Tibial artery (tissue), 4 donors: ENCODE results near the gene SDK1.

ENCODE experiments used
- DNase-seq, 2 donors: peaks; one replicate each; pipeline ENCODE4 v3.0.0-alpha.2; 2019
- H3K27ac ChIP-seq, 2 donors: fragments of 200-600 bp; sonication (generic) in 1 of 2; 1 replicate in 1 of 2; 2 replicates in 1 of 2; pipeline ENCODE4 v1.5.1; 2018 to 2019; ENCODE audit warnings: mild to moderate bottlenecking in 1 of 2
- H3K27me3 ChIP-seq, 2 donors: fragments of 200-600 bp; sonication (generic) in 1 of 2; one replicate each; pipeline versions ENCODE4 v1.5.1 to v1.6.0; 2016 to 2019
- H3K36me3 ChIP-seq, 3 donors: fragments of 200-600 bp; sonication (generic) in 2 of 3; one replicate each; pipeline ENCODE4 v1.5.1; 2016 to 2019; ENCODE audit warnings: mild to moderate bottlenecking in 2 of 3
- H3K4me1 ChIP-seq, 4 donors: fragments of 200-600 bp; sonication (generic) in 2 of 4; 1 replicate in 3 of 4; 2 replicates in 1 of 4; pipeline ENCODE4 v1.5.1; 2016 to 2019
- H3K4me3 ChIP-seq, 2 donors: fragments of 200-600 bp; sonication (generic) in 1 of 2; 1 replicate in 1 of 2; 2 replicates in 1 of 2; pipeline ENCODE4 v1.5.1; 2018 to 2019; ENCODE audit warnings: mild to moderate bottlenecking in 2 of 2
- H3K9me3 ChIP-seq, 3 donors: fragments of 200-600 bp; sonication (generic) in 1 of 3; one replicate each; pipeline ENCODE4 v1.5.1; 2016 to 2019
- CTCF ChIP-seq, 2 experiments: fragments of 200-600 bp in 1 of 2; fragments of 450-650 bp in 1 of 2; IDR thresholded peaks; one replicate each; pipeline ENCODE4 v1.5.1; 2017 to 2019; ENCODE audit warnings: antibody characterized with exemption in 2 of 2, mild to moderate bottlenecking in 1 of 2, moderate library complexity in 1 of 2
- intact Hi-C: fragments of 100-400 bp; cut with DNase I; formaldehyde crosslinking; loops from one replicate; pipeline ENCODE4 v1.15.0; 2023; ENCODE audit warnings: low total_unique reads

SDK1 gene

GRCh38 chr7:4030346-4030950 lies 729.4 kb downstream of the SDK1 start:
- no peak for TF ChIP-seq CTCF (IDR thresholded peaks at IDR 0.05)
- H3K9me3 ChIP-seq, result no peaks in the 10 kb centered on the region
- H3K27me3 ChIP-seq, result no peaks in the 10 kb centered on the region
- peaks cover 0 to 7% (median 4%) of the 10 kb centered on the region in 3 donors for H3K36me3 ChIP-seq
- H3K27ac ChIP-seq, result no peak overlapping the region
- DNase-seq, result no peak
- intact Hi-C loops, result no loop called here
- H3K4me3 ChIP-seq, result no peak overlapping the region
- H3K4me1 ChIP-seq, result peaks cover 0 to 22% (median 4%) of the 10 kb centered on the region in 4 donors

GRCh38 chr7:4033996-4034395 lies 732.9 kb downstream of the SDK1 start:
- no peaks in the 10 kb centered on the region for H3K36me3 ChIP-seq
- intact Hi-C loops, result no loop called here

GRCh38 chr7:4037308-4037707 lies 736.3 kb downstream of the SDK1 start:
- DNase-seq, result no peak
- peaks cover 0 to 7% (median 0%) of the 10 kb centered on the region in 3 donors for H3K36me3 ChIP-seq

More at GRCh38 chr7:4033996-4034395, 732.9 kb downstream of the SDK1 start:
- no peak overlapping the region for H3K4me3 ChIP-seq
- H3K27ac ChIP-seq, result no peak overlapping the region
- no peak for TF ChIP-seq CTCF (IDR thresholded peaks at IDR 0.05)
- H3K4me1 ChIP-seq, result no peaks in the 10 kb centered on the region
- H3K9me3 ChIP-seq, result no peaks in the 10 kb centered on the region
- H3K27me3 ChIP-seq, result no peaks in the 10 kb centered on the region
- DNase-seq, result no peak

GRCh38 chr7:4037877-4038276 lies 736.8 kb downstream of the SDK1 start:
- Histone ChIP-seq H3K36me3 (peaks cover 0 to 7% (median 0%) of the 10 kb centered on the region in 3 donors), H3K9me3 (no peaks in the 10 kb centered on the region), H3K4me3 (no peak overlapping the region), H3K4me1 (no peaks in the 10 kb centered on the region), H3K27ac (no peak overlapping the region), H3K27me3 (no peaks in the 10 kb centered on the region)
- DNase-seq, result no peak
- intact Hi-C loops, result no loop called here
- no peak for TF ChIP-seq CTCF (IDR thresholded peaks at IDR 0.05)

More at GRCh38 chr7:4037308-4037707, 736.3 kb downstream of the SDK1 start:
- TF ChIP-seq CTCF (IDR thresholded peaks at IDR 0.05), result no peak
- Histone ChIP-seq H3K27ac (no peak overlapping the region), H3K9me3 (no peaks in the 10 kb centered on the region), H3K4me3 (no peak overlapping the region), H3K27me3 (no peaks in the 10 kb centered on the region), H3K4me1 (no peaks in the 10 kb centered on the region)
- intact Hi-C loops, result no loop called here

- Histone ChIP-seq H3K4me3 (no peak overlapping the region), H3K4me1 (no peaks in the 10 kb centered on the region), H3K27me3 (no peaks in the 10 kb centered on the region), H3K9me3 (no peaks in the 10 kb centered on the region), H3K36me3 (peaks cover 0 to 7% (median 0%) of the 10 kb centered on the region in 3 donors), H3K27ac (no peak overlapping the region)
- intact Hi-C loops, result no loop called here
- no peak for TF ChIP-seq CTCF (IDR thresholded peaks at IDR 0.05)
- no peak for DNase-seq
These were observed 739.3 kb downstream of the SDK1 start for GRCh38 chr7:4040109-4040928.
